Kidney epithelial cell (primary cell): Measurements from ENCODE around the gene ZNF444. TPM values are rescaled to one million over a fixed set of nuclear protein-coding genes. Genes with fewer than 3 reads are reported as not detected.

Experiments used
- DNase-seq: peaks from one replicate; pipeline ENCODE4 v3.0.0-alpha.2; 2010; ENCODE audit warnings: low read depth
- H3K27me3 ChIP-seq: 2 replicates; pipeline ENCODE4 v1.6.0; 2011; ENCODE audit warnings: low read length; ENCODE audit not compliant: control insufficient read depth, insufficient read depth
- H3K36me3 ChIP-seq: 2 replicates; pipeline ENCODE4 v1.5.1; 2011; ENCODE audit warnings: low read length; ENCODE audit not compliant: control insufficient read depth, insufficient read depth
- H3K4me3 ChIP-seq: 2 replicates; pipeline ENCODE4 v1.5.1; 2011; ENCODE audit warnings: low read depth, mild to moderate bottlenecking, control low read depth, low read length
- total RNA-seq: library from RNA; depleted of rRNA; stranded (reverse); fragments of >200 nt; gene quantifications from 2 replicates; pipeline ENCODE4 v1.2.3, GENCODE V29; 2015
- TF ChIP-seq, protein P1 (sequence below): IDR thresholded peaks from 2 replicates; pipeline ENCODE4 v1.5.1; 2011; ENCODE audit warnings: mild to moderate bottlenecking, moderate library complexity, low read length, control low read depth, inconsistent platforms; ENCODE audit not compliant: insufficient read depth, poor library complexity, severe bottlenecking

Gene ZNF444
- total RNA-seq, 1 donor from 2014 or later, result 40.0 TPM

DNA sequence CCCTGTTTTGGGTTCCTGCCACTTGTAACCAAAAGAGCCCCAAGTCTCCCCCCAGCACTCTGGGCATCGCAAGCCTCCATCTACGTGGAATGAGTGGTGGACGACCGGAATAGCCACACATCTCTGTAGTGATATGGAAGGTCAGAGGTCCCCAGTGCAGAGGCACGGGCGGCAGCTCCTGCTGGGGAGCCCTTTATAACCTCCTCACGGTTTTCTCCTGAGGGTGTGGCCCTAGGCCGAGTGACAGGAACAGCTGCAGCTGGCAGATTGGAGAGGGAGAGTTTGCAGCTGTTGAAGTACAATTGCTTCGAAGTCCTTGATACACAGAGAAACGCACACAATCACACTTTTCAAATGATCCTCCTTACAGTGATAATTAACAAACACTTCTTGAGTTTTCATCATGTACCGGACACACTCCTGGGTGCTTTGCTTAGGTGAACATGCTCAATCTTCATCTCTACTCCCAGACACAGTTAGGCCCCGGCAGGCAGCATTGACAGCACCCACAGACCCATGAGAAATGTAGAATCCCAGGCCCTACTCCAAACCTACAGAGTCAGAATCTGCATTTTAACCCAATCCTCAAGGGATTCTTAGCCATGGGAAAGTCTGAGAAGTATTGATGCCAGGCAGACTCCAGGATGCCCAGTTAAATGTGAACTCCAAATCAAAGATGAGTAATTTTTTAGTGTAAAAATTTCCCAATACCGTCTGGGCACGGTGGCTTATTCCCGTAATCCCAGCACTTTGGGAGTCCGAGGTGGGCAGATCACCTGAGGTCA, 15.1 kb upstream of the ZNF444 start:
- TF ChIP-seq, protein P1, sequence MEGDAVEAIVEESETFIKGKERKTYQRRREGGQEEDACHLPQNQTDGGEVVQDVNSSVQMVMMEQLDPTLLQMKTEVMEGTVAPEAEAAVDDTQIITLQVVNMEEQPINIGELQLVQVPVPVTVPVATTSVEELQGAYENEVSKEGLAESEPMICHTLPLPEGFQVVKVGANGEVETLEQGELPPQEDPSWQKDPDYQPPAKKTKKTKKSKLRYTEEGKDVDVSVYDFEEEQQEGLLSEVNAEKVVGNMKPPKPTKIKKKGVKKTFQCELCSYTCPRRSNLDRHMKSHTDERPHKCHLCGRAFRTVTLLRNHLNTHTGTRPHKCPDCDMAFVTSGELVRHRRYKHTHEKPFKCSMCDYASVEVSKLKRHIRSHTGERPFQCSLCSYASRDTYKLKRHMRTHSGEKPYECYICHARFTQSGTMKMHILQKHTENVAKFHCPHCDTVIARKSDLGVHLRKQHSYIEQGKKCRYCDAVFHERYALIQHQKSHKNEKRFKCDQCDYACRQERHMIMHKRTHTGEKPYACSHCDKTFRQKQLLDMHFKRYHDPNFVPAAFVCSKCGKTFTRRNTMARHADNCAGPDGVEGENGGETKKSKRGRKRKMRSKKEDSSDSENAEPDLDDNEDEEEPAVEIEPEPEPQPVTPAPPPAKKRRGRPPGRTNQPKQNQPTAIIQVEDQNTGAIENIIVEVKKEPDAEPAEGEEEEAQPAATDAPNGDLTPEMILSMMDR, result no peak
- no peak for DNase-seq
- H3K36me3 ChIP-seq, result no peaks in the 10 kb centered on the region
- no peaks in the 10 kb centered on the region for H3K27me3 ChIP-seq
- H3K4me3 ChIP-seq, result no peak overlapping the region

DNA sequence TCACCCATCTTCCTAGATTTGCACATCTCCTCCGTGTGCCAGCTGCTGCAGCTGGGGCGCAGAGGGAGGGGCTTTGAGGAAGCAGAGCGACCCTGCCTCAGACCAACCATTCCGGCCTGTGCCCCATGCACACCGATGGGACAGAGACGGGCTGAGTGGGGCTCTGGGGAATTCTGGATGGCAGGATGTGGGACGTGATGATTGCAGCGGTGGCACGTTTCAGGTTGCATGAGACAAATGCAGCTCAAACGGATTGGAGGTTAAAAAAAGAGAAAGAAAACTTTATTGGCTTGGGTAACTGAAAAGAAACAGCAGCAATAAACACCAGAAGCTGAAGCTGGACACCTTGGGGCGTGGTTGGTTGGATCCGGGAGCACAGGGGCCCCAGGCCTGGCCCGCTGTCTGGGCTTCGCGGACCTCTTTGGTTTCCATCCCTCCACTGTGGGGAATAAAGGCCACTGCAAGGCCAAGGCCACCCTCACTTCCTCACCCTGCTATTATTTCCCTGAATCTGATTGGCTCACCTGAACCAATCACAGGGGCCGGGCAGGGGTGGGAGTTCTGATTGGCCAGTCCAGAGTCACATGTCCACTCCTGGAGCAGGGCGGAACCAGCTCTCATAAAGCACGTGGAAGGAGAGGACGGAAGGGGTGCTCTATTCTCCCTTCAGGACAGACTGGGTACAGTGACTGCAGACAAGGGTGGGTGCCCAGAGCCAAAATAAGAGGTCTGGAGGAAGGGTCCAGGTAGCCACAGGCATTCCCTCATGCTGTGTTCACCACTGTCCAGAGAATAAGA, 13.9 kb upstream of the ZNF444 start:
- DNase-seq, result no peak
- H3K4me3 ChIP-seq, result no peak overlapping the region
- TF ChIP-seq, protein P1, result no peak
- H3K36me3 ChIP-seq, result no peaks in the 10 kb centered on the region
- no peaks in the 10 kb centered on the region for H3K27me3 ChIP-seq

DNA sequence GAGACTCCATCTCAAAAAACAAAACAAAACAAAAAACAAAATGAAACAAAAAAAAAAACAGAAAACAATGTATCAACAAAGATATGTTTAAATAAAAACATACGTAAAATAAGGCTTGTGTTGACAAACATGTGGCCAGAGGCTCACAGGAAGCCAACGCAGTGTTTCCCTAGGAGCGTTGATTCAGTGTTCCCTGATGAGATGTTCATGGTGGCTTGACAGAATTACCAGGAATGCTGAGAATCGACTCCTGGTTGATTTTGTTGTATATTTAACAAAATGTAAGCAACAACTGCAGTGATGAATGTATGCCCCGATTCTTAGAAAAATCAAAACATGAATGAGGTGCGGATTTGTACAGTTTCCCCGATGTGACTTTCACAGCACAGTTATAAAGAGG, 11.1 kb upstream of the ZNF444 start:
- no peaks in the 10 kb centered on the region for H3K27me3 ChIP-seq
- no peaks in the 10 kb centered on the region for H3K36me3 ChIP-seq
- TF ChIP-seq, protein P1, result no peak
- no peak for DNase-seq
- H3K4me3 ChIP-seq, result no peak overlapping the region

DNA sequence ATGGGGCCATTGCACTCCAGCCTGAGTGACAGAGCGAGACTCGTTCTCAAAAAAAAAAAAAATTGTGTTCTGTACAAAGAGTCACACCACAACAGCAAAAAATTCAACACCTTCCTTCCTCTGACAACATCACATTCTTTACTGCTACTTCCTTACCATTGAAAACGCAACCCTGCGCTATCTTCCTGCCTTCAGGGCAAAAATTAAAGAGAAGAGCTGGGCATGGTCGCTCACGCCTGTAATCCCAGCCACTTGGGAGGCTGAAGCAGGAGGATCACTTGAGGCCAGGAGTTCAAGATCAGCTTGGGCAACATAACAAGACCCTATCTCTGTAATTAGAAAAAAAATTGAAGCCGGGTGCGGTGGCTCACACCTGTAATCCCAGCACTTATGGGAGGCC, 9.4 kb upstream of the ZNF444 start:
- DNase-seq, result no peak
- TF ChIP-seq, protein P1, result no peak
- H3K4me3 ChIP-seq, result no peak overlapping the region
- no peaks in the 10 kb centered on the region for H3K36me3 ChIP-seq
- H3K27me3 ChIP-seq, result no peaks in the 10 kb centered on the region

DNA sequence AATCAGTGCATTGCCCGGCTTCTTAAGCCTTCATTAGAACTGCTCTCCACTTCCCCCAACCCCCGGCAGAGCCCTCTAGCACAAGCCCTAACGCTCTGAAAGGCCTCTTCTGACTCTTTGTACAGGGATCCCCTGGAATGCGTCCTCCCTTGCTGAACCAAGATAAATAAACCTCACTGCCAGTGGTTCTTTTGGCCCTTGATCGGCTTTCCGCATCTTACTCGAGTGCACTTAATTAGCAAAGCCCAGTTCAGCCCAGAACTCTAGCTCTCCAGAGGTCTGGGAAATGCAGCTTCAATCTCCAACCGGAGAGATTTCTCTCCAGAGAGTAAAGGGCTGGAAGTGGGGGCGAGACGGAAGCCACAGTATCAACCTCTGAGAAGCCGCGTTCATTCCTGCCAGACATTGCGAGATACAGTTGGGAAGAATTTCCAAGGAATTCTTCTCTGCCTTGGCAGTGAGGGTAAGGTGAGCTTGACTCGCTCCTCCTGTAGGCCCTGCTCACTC, 8.7 kb upstream of the ZNF444 start:
- H3K27me3 ChIP-seq, result no peaks in the 10 kb centered on the region
- TF ChIP-seq, protein P1, result no peak
- no peak for DNase-seq
- H3K4me3 ChIP-seq, result no peak overlapping the region
- no peaks in the 10 kb centered on the region for H3K36me3 ChIP-seq
